HepG2 (cell line): ENCODE measurements around the gene IER2. TPM values are rescaled to one million over a fixed set of nuclear protein-coding genes. Genes with fewer than 3 reads are reported as not detected.

Experiments used
- ATAC-seq: fragments of 200-7000 bp; cut with Tn5 transposase; 3 replicates; pipeline ENCODE4 v1.9.1; 2020; ENCODE audit warnings: mild to moderate bottlenecking, moderate library complexity
- BruUV-seq: library from RNA; stranded (reverse); fragments of 400-500 nt; replicated peaks from 2 replicates; lab custom pipeline; 2021; lab: Mats Ljungman, UMichigan
- CTCF ChIA-PET: fragments of 300-600 bp; formaldehyde crosslinking; extraction: SDS; loops from one replicate; lab custom pipeline; 2021; ENCODE audit warnings: low total read pairs, inconsistent platforms, low intra/inter-chr PET ratio; lab: Yijun Ruan, JAX
- POLR2A ChIA-PET: fragments of 350-600 bp; sonication (Branson Sonifier 250); formaldehyde crosslinking; loops from one replicate; lab custom pipeline; 2020; ENCODE audit warnings: antibody characterized with exemption, inconsistent platforms; lab: Yijun Ruan, JAX
- DNase-seq: peaks from one replicate; pipeline ENCODE4 v3.0.0-alpha.2; 2015; ENCODE audit warnings: low spot score
- FAIRE-seq: peaks from 3 replicates; lab custom pipeline; 2011; peaks lifted over from hg19 to GRCh38; lab: Jason Lieb, UNC
- H2AFZ ChIP-seq: one replicate; pipeline ENCODE4 v1.6.1; 2011; ENCODE audit warnings: low read length, inconsistent platforms
- H3K27ac ChIP-seq: fragments of 300-600 bp; 3 replicates; pipeline ENCODE4 v1.8.0; 2011; ENCODE audit warnings: mixed run types, mild to moderate bottlenecking, mixed read lengths, low read length, inconsistent platforms; ENCODE audit not compliant: insufficient read depth; ENCODE audit errors: extremely low read length
- H3K27me3 ChIP-seq, 2 experiments: fragments of 200-600 bp in 1 of 2; 2 replicates in 1 of 2; 3 replicates in 1 of 2; pipeline versions ENCODE4 v1.6.0 to v1.8.0; 2011; ENCODE audit warnings: low read length in 2 of 2, mild to moderate bottlenecking in 2 of 2, moderate library complexity in 2 of 2, inconsistent platforms in 1 of 2; ENCODE audit not compliant: insufficient read depth in 2 of 2, control insufficient read depth in 1 of 2
- H3K36me3 ChIP-seq, 2 experiments: fragments of 200-600 bp in 1 of 2; replicated peaks in 1 of 2; 2 replicates in 1 of 2; 3 replicates in 1 of 2; pipeline versions ENCODE4 v1.5.1 to v1.8.0; 2011; ENCODE audit warnings: low read length in 2 of 2, inconsistent platforms in 1 of 2; ENCODE audit not compliant: insufficient read depth in 2 of 2, control insufficient read depth in 1 of 2
- H3K4me1 ChIP-seq: 2 replicates; pipeline ENCODE4 v1.5.1; 2012; ENCODE audit warnings: low read length, inconsistent platforms; ENCODE audit not compliant: insufficient read depth
- H3K4me2 ChIP-seq: 2 replicates; pipeline ENCODE4 v1.6.0; 2011; ENCODE audit warnings: low read depth, low read length, inconsistent platforms
- H3K4me3 ChIP-seq, 3 experiments: fragments of 200-600 bp in 1 of 3; sonication (generic), shearing (Covaris generic) in 1 of 3; replicated peaks in 1 of 3; 2 replicates each; pipeline ENCODE4 v1.5.1; 2011 to 2016; ENCODE audit warnings: low read length in 3 of 3, inconsistent platforms in 2 of 3, low read depth in 2 of 3, mild to moderate bottlenecking in 2 of 3, control low read depth in 1 of 3, mixed read lengths in 1 of 3; ENCODE audit not compliant: insufficient read depth in 1 of 3
- H3K79me2 ChIP-seq: one replicate; pipeline ENCODE4 v1.6.1; 2011; ENCODE audit warnings: low read length, inconsistent platforms; ENCODE audit not compliant: insufficient read depth
- H3K9ac ChIP-seq: 2 replicates; pipeline ENCODE4 v1.6.0; 2011; ENCODE audit warnings: mild to moderate bottlenecking, low read depth, low read length, inconsistent platforms; ENCODE audit not compliant: insufficient read depth
- H3K9me3 ChIP-seq: 2 replicates; pipeline ENCODE4 v1.5.1; 2012; ENCODE audit warnings: mild to moderate bottlenecking, low read length
- H4K20me1 ChIP-seq: 2 replicates; pipeline ENCODE4 v1.6.0; 2011; ENCODE audit warnings: inconsistent platforms, mild to moderate bottlenecking, low read length, moderate library complexity; ENCODE audit not compliant: insufficient read depth
- NONO ChIP-seq, 2 experiments: fragments of 450-650 bp in 1 of 2; sonication (generic) in 1 of 2; formaldehyde crosslinking in 1 of 2; IDR thresholded peaks in 1 of 2; conservative IDR thresholded peaks in 1 of 2; 2 replicates each; pipeline versions ENCODE4 v1.6.1 to v1.8.0; 2017 to 2022; ENCODE audit warnings: mild to moderate bottlenecking in 1 of 2, missing genetic modification reagents in 1 of 2, moderate library complexity in 1 of 2
- SP140L ChIP-seq: sonication (generic); formaldehyde crosslinking; IDR thresholded peaks from 2 replicates; pipeline ENCODE4 v1.4.0; 2020; ENCODE audit warnings: missing genetic modification reagents, borderline replicate concordance
- TEAD3 ChIP-seq: optimal IDR thresholded peaks from 2 replicates; pipeline ENCODE3; 2016; ENCODE audit warnings: borderline replicate concordance
- ZNF121 ChIP-seq: sonication (generic); formaldehyde crosslinking; IDR thresholded peaks from 2 replicates; pipeline ENCODE4 v1.5.0; 2020; ENCODE audit warnings: mild to moderate bottlenecking, missing genetic modification reagents
- ZNF3 ChIP-seq: IDR thresholded peaks from 2 replicates; pipeline ENCODE4 v1.7.0; 2017; ENCODE audit warnings: inconsistent platforms
- ZNF790 ChIP-seq: sonication (generic); formaldehyde crosslinking; IDR thresholded peaks from 2 replicates; pipeline ENCODE4 v1.8.0; 2022; ENCODE audit warnings: missing genetic modification reagents, mild to moderate bottlenecking, borderline replicate concordance
- WGBS: methylation state at CpG from one replicate; pipeline ENCODE4 v1.1.6; 2017; ENCODE audit warnings: low lambda C conversion rate; 5-methylcytosine and 5-hydroxymethylcytosine counted together
- in situ Hi-C: cut with HindIII; loops from 2 replicates; pipeline ENCODE4 v1.10.0; 2017; ENCODE audit warnings: low pct_unique_long_range_greater_than_20kb; ENCODE audit not compliant: extremely low pct_ligation_motif_present
- intact Hi-C: fragments of 100-400 bp; cut with micrococcal nuclease; formaldehyde crosslinking; loops from one replicate; pipeline ENCODE4 v1.10.0; 2022; ENCODE audit not compliant: unreplicated experiment
- polyA plus RNA-seq, 8 experiments: library from polyadenylated mRNA; depleted of rRNA in 3 of 8; stranded (reverse) in 7 of 8; unstranded in 1 of 8; fragments of >200 nt; fragmentation: Illumina TruSeq in 4 of 8; extraction: Trizol in 4 of 8; gene quantifications; 2 replicates each; pipeline versions ENCODE4 v1.2.1 to v1.2.3, GENCODE V29; 2011 to 2016; ENCODE audit warnings: low read depth in 4 of 8, missing spikeins in 1 of 8, mixed read lengths in 1 of 8; ENCODE audit not compliant: insufficient read depth in 1 of 8
- total RNA-seq, 5 experiments: library from RNA; depleted of rRNA; stranded (reverse); fragments of >200 nt; fragmentation: Illumina TruSeq; extraction: Trizol; gene quantifications; 2 replicates each; pipeline ENCODE4 v1.2.3, GENCODE V29; 2016; ENCODE audit warnings: low read depth in 1 of 5
- TF ChIP-seq, protein P1 (sequence below): sonication (generic); formaldehyde crosslinking; IDR thresholded peaks from 2 replicates; pipeline ENCODE4 v1.4.0; 2020; ENCODE audit warnings: missing genetic modification reagents
- TF ChIP-seq, protein P2 (sequence below): sonication (generic); formaldehyde crosslinking; IDR thresholded peaks from 2 replicates; pipeline ENCODE4 v1.4.0; 2020; ENCODE audit warnings: missing genetic modification reagents
- TF ChIP-seq, protein P3 (sequence below): sonication (generic); formaldehyde crosslinking; IDR thresholded peaks from 2 replicates; pipeline ENCODE4 v1.4.0; 2020; ENCODE audit warnings: mild to moderate bottlenecking, missing genetic modification reagents
- TF ChIP-seq, protein P4 (sequence below): sonication (generic); formaldehyde crosslinking; IDR thresholded peaks from 2 replicates; pipeline ENCODE4 v1.4.0; 2020; ENCODE audit warnings: missing genetic modification reagents, borderline replicate concordance

Gene IER2
- total and polyA plus RNA-seq, 2 of the 13 experiments (the other 11 are each of a cell fraction or from before 2014, with no cell fraction given): 10.1 to 14.3 TPM

DNA sequence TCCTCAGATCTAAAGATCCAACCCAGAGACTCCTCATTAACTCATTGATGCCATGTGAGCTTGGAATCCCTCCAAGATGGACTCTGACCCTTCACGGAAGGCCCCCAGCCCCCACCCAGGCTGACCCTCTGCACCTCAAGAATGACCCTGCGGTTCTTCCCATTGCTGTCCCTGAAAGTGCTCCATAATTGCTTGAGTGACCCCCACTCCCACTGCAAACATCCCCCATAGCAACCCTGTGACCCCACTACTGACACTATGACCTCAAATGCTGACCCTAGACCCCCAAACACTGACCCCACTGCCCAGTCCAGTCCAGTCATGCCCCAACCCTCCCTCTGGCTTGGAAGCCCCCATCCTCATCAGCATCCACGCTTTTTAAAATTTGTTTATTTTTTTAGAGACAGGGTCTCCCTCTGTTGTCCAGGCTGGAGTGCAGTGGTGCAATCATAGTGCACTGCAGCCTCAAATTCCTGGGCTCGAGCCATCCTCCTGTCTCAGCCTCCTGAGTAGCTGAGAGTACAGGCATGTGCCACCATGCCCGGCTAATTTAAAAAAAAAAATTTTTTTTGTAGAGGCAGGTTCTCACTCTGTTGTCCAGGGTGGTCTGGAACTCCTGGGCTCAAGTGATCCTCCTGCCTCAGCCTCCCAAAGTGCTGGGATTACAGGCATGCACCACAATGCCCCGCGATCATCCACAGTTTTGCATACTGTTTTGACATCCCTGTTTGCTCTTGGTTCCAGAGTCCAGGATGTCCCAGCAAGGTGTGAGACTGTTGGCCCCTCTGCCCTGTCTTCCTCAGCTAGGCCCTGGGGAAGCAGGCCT, 48.4 kb upstream of the IER2 start:
- DNase-seq (peak; percentile 75), ATAC-seq (peak; percentile 76), FAIRE-seq (peak; percentile 68)
- intact Hi-C loops: no loop called here
- H2AFZ ChIP-seq: no peak overlapping the region
- no peaks in the 10 kb centered on the region; the same call in 1 of the 2 replicates for H4K20me1 ChIP-seq
- peak overlapping the region; percentile 61 for H3K9ac ChIP-seq
- no peaks in the 10 kb centered on the region for H3K9me3 ChIP-seq
- 0 out of 5 replicates have a peak, but pooled peaks cover 0 to 3% of the 10 kb centered on the region in 2 experiments for H3K36me3 ChIP-seq
- peak overlapping the region; percentile 70 for H3K27ac ChIP-seq
- POLR2A ChIA-PET: interaction anchor here (0.6 to 1.6 kb wide), 3 partner anchors 9 to 61 kb away, joined by 3 to 4 read pairs (median 4); no protein-coding TSS in a partner anchor
- peaks cover 23% of the 10 kb centered on the region for H3K4me1 ChIP-seq
- CTCF ChIA-PET: no interaction called here
- BruUV-seq: no TSS peak
- in situ Hi-C loops: no loop called here
- peak overlapping the region; percentile 24 to 72 (median 53); a peak in 5 of 6 replicates for H3K4me3 ChIP-seq
- WGBS: 37% methylated on average over 7 of the region's 7 CpGs
- H3K27me3 ChIP-seq: no peaks in the 10 kb centered on the region
- peak overlapping the region; percentile 91 for H3K4me2 ChIP-seq
- no peaks in the 10 kb centered on the region for H3K79me2 ChIP-seq
- TF ChIP-seq NONO (IDR thresholded peaks at IDR 0.05) (no peak), NONO (CRISPR knock-in tag; conservative IDR thresholded peaks at IDR 0.05) (0 out of 2 replicates have a peak, but pooled peaks have one; percentile 27), SP140L (CRISPR knock-in tag) (no peak), ZNF121 (CRISPR knock-in tag) (0 out of 2 replicates have a peak, but pooled peaks have one; percentile 50), TEAD3 (CRISPR knock-in tag) (peak; percentile 81), ZNF3 (peak; percentile 83), ZNF790 (CRISPR knock-in tag) (no peak)
- TF ChIP-seq, protein P1, sequence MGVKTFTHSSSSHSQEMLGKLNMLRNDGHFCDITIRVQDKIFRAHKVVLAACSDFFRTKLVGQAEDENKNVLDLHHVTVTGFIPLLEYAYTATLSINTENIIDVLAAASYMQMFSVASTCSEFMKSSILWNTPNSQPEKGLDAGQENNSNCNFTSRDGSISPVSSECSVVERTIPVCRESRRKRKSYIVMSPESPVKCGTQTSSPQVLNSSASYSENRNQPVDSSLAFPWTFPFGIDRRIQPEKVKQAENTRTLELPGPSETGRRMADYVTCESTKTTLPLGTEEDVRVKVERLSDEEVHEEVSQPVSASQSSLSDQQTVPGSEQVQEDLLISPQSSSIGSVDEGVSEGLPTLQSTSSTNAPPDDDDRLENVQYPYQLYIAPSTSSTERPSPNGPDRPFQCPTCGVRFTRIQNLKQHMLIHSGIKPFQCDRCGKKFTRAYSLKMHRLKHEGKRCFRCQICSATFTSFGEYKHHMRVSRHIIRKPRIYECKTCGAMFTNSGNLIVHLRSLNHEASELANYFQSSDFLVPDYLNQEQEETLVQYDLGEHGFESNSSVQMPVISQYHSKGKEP: no peak
- TF ChIP-seq, protein P2, sequence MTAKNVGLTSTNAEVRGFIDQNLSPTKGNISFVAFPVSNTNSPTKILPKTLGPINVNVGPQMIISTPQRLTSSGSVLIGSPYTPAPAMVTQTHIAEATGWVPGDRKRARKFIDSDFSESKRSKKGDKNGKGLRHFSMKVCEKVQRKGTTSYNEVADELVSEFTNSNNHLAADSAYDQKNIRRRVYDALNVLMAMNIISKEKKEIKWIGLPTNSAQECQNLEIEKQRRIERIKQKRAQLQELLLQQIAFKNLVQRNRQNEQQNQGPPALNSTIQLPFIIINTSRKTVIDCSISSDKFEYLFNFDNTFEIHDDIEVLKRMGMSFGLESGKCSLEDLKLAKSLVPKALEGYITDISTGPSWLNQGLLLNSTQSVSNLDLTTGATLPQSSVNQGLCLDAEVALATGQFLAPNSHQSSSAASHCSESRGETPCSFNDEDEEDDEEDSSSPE (CRISPR knock-in tag): no peak
- TF ChIP-seq, protein P3, sequence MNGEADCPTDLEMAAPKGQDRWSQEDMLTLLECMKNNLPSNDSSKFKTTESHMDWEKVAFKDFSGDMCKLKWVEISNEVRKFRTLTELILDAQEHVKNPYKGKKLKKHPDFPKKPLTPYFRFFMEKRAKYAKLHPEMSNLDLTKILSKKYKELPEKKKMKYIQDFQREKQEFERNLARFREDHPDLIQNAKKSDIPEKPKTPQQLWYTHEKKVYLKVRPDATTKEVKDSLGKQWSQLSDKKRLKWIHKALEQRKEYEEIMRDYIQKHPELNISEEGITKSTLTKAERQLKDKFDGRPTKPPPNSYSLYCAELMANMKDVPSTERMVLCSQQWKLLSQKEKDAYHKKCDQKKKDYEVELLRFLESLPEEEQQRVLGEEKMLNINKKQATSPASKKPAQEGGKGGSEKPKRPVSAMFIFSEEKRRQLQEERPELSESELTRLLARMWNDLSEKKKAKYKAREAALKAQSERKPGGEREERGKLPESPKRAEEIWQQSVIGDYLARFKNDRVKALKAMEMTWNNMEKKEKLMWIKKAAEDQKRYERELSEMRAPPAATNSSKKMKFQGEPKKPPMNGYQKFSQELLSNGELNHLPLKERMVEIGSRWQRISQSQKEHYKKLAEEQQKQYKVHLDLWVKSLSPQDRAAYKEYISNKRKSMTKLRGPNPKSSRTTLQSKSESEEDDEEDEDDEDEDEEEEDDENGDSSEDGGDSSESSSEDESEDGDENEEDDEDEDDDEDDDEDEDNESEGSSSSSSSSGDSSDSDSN (CRISPR knock-in tag): no peak
- TF ChIP-seq, protein P4, sequence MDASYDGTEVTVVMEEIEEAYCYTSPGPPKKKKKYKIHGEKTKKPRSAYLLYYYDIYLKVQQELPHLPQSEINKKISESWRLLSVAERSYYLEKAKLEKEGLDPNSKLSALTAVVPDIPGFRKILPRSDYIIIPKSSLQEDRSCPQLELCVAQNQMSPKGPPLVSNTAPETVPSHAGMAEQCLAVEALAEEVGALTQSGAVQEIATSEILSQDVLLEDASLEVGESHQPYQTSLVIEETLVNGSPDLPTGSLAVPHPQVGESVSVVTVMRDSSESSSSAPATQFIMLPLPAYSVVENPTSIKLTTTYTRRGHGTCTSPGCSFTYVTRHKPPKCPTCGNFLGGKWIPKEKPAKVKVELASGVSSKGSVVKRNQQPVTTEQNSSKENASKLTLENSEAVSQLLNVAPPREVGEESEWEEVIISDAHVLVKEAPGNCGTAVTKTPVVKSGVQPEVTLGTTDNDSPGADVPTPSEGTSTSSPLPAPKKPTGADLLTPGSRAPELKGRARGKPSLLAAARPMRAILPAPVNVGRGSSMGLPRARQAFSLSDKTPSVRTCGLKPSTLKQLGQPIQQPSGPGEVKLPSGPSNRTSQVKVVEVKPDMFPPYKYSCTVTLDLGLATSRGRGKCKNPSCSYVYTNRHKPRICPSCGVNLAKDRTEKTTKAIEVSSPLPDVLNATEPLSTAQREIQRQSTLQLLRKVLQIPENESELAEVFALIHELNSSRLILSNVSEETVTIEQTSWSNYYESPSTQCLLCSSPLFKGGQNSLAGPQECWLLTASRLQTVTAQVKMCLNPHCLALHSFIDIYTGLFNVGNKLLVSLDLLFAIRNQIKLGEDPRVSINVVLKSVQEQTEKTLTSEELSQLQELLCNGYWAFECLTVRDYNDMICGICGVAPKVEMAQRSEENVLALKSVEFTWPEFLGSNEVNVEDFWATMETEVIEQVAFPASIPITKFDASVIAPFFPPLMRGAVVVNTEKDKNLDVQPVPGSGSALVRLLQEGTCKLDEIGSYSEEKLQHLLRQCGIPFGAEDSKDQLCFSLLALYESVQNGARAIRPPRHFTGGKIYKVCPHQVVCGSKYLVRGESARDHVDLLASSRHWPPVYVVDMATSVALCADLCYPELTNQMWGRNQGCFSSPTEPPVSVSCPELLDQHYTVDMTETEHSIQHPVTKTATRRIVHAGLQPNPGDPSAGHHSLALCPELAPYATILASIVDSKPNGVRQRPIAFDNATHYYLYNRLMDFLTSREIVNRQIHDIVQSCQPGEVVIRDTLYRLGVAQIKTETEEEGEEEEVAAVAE (CRISPR knock-in tag): peak; percentile 66; the same call in 1 of the 2 replicates
